Transverse colon (tissue), 4 donors: Measurements from ENCODE around the gene HECW1. TPM values are rescaled to one million over a fixed set of nuclear protein-coding genes. Genes with fewer than 3 reads are reported as not detected.

Source experiments
- DNase-seq: peaks from one replicate; pipeline ENCODE4 v3.0.0-alpha.2; 2019
- H3K27ac ChIP-seq, 4 donors: fragments of 200-600 bp; sonication (generic); 2 replicates each; pipeline ENCODE4 v1.5.1; 2016 to 2018; ENCODE audit warnings: inconsistent platforms in 4 of 4
- H3K27me3 ChIP-seq: fragments of 200-600 bp; sonication (generic); 2 replicates; pipeline ENCODE4 v1.5.1; 2017; ENCODE audit warnings: inconsistent platforms
- H3K36me3 ChIP-seq, 4 donors: fragments of 200-600 bp; sonication (generic); 2 replicates each; pipeline ENCODE4 v1.5.1; 2017 to 2019; ENCODE audit warnings: inconsistent platforms in 4 of 4
- H3K4me1 ChIP-seq, 4 donors: fragments of 200-600 bp; sonication (generic); 2 replicates each; pipeline ENCODE4 v1.5.1; 2017 to 2020; ENCODE audit warnings: inconsistent platforms in 4 of 4
- H3K4me3 ChIP-seq, 4 donors: fragments of 200-600 bp; sonication (generic); 1 replicate in 1 of 4; 2 replicates in 3 of 4; pipeline versions ENCODE4 v1.5.1 to v1.6.1; 2017 to 2019; ENCODE audit warnings: inconsistent platforms in 4 of 4
- H3K9me3 ChIP-seq, 2 donors: fragments of 200-600 bp; sonication (generic); 2 replicates each; pipeline ENCODE4 v1.5.1; 2017 to 2019; ENCODE audit warnings: inconsistent platforms in 2 of 2
- CTCF ChIP-seq, 5 experiments: fragments of 200-600 bp in 3 of 5; fragments of 450-650 bp in 2 of 5; sonication (generic) in 3 of 5; IDR thresholded peaks; 1 replicate in 2 of 5; 2 replicates in 3 of 5; pipeline ENCODE4 v1.5.1; 2016 to 2017; ENCODE audit warnings: antibody characterized with exemption in 5 of 5, inconsistent platforms in 3 of 5, mild to moderate bottlenecking in 2 of 5, moderate library complexity in 1 of 5
- EP300 ChIP-seq: sonication (generic); formaldehyde crosslinking; IDR thresholded peaks from one replicate; pipeline ENCODE4 v1.6.1; 2017; ENCODE audit warnings: antibody characterized with exemption, low read depth
- POLR2A ChIP-seq: fragments of 450-650 bp; IDR thresholded peaks from one replicate; pipeline ENCODE4 v1.6.1; 2016; ENCODE audit warnings: antibody characterized with exemption, mild to moderate bottlenecking, moderate library complexity
- POLR2AphosphoS5 ChIP-seq, 3 donors: sonication (generic); formaldehyde crosslinking; IDR thresholded peaks; one replicate each; pipeline ENCODE4 v1.6.1; 2016; ENCODE audit warnings: antibody characterized with exemption in 3 of 3
- WGBS, 2 donors: methylation state at CpG; one replicate each; pipeline ENCODE4 v1.1.5; 2018; ENCODE audit warnings: low coverage in 1 of 2; 5-methylcytosine and 5-hydroxymethylcytosine counted together
- in situ Hi-C, 4 donors: fragments of 200-750 bp; cut with MboI; loops; one replicate each; pipeline versions ENCODE4 v1.15.0 to v1.15.1; 2017; ENCODE audit warnings: low sequenced_read_pairs in 3 of 4, low pct_ligation_motif_present in 1 of 4, low pct_unique_long_range_greater_than_20kb in 1 of 4
- intact Hi-C: fragments of 100-400 bp; cut with DNase I; formaldehyde crosslinking; loops from one replicate; pipeline ENCODE4 v1.15.1; 2023; ENCODE audit warnings: low total_unique reads
- total RNA-seq, 4 donors: library from RNA; depleted of rRNA; stranded (reverse); fragments of >200 nt; gene quantifications; one replicate each; pipeline ENCODE4 v1.1.0, GENCODE V29; 2016

The HECW1 gene
- total RNA-seq, 4 donors from 2014 or later, result 1.1 to 1.4 TPM; not detected in 2

GRCh38 chr7:43406961-43407360, 294.5 kb downstream of the HECW1 start:
- intact Hi-C loops, result no loop called here
- 70 to 75% methylated on average over 3 to 5 of the region's 5 CpGs for WGBS, 2 donors
- Histone ChIP-seq H3K27ac (no peak overlapping the region), H3K27me3 (no peaks in the 10 kb centered on the region), H3K9me3 (no peaks in the 10 kb centered on the region), H3K4me3 (no peak overlapping the region), H3K36me3 (no peaks in the 10 kb centered on the region), H3K4me1 (no peaks in the 10 kb centered on the region)
- TF ChIP-seq EP300 (no peak), POLR2A (no peak), POLR2AphosphoS5 (IDR thresholded peaks at IDR 0.05) (no peak), CTCF (IDR thresholded peaks at IDR 0.05) (no peak)
- DNase-seq, result no peak
- in situ Hi-C loops, result no loop called here

- Histone ChIP-seq H3K9me3 (no peaks in the 10 kb centered on the region), H3K4me1 (no peaks in the 10 kb centered on the region), H3K36me3 (no peaks in the 10 kb centered on the region), H3K27ac (no peak overlapping the region), H3K4me3 (no peak overlapping the region), H3K27me3 (no peaks in the 10 kb centered on the region)
- no peak for DNase-seq
- in situ Hi-C loops (no loop called here), intact Hi-C loops (no loop called here)
- TF ChIP-seq CTCF (IDR thresholded peaks at IDR 0.05), result no peak
- no peak for TF ChIP-seq EP300
- no peak for TF ChIP-seq POLR2A
- no peak for TF ChIP-seq POLR2AphosphoS5 (IDR thresholded peaks at IDR 0.05)
- WGBS, 2 donors, result 71 to 72% methylated on average over 5 of the region's 5 CpGs
Measured at GRCh38 chr7:43408981-43409380, 296.5 kb downstream of the HECW1 start.

- H3K36me3 ChIP-seq, result no peaks in the 10 kb centered on the region
- H3K4me1 ChIP-seq, result no peaks in the 10 kb centered on the region
- intact Hi-C loops (no loop called here), in situ Hi-C loops (no loop called here)
- TF ChIP-seq POLR2A, result no peak
- TF ChIP-seq CTCF (IDR thresholded peaks at IDR 0.05), result no peak
- no peak for TF ChIP-seq EP300
- no peak for TF ChIP-seq POLR2AphosphoS5 (IDR thresholded peaks at IDR 0.05)
- H3K4me3 ChIP-seq, result no peak overlapping the region
- H3K27me3 ChIP-seq, result no peaks in the 10 kb centered on the region
- no peak for DNase-seq
- WGBS, 2 donors, result 93 to 99% methylated on average over 3 of the region's 3 CpGs
- no peaks in the 10 kb centered on the region for H3K9me3 ChIP-seq
- no peak overlapping the region for H3K27ac ChIP-seq
Measured at GRCh38 chr7:43417455-43417854, 305.0 kb downstream of the HECW1 start.

GRCh38 chr7:43430411-43430810, 318.0 kb downstream of the HECW1 start:
- H3K9me3 ChIP-seq, result no peaks in the 10 kb centered on the region
- TF ChIP-seq EP300 (no peak), POLR2A (no peak), POLR2AphosphoS5 (IDR thresholded peaks at IDR 0.05) (no peak)
- H3K4me3 ChIP-seq, result no peak overlapping the region
- no peaks in the 10 kb centered on the region for H3K27me3 ChIP-seq
- H3K4me1 ChIP-seq, result no peaks in the 10 kb centered on the region
- H3K36me3 ChIP-seq, result no peaks in the 10 kb centered on the region
- DNase-seq, result no peak
- in situ Hi-C loops, result no loop called here
- intact Hi-C loops, result no loop called here
- 13 to 42% methylated on average over 2 of the region's 2 CpGs for WGBS, 2 donors
- no peak overlapping the region for H3K27ac ChIP-seq

- intact Hi-C loops, result no loop called here
- Histone ChIP-seq H3K36me3 (no peaks in the 10 kb centered on the region), H3K9me3 (no peaks in the 10 kb centered on the region), H3K27me3 (no peaks in the 10 kb centered on the region), H3K4me1 (no peaks in the 10 kb centered on the region), H3K4me3 (no peak overlapping the region), H3K27ac (no peak overlapping the region)
- WGBS, 2 donors, result 67 to 77% methylated on average over 3 of the region's 3 CpGs
- no peak for DNase-seq
- in situ Hi-C loops, result no loop called here
- TF ChIP-seq EP300, result no peak
- TF ChIP-seq POLR2AphosphoS5 (IDR thresholded peaks at IDR 0.05), result no peak
- no peak for TF ChIP-seq POLR2A
- no peak for TF ChIP-seq CTCF (IDR thresholded peaks at IDR 0.05)
Measured at GRCh38 chr7:43431020-43431595, 318.7 kb downstream of the HECW1 start.
